ENCODE results near the gene PLA2G3.
"Not testable (repeated sequence)": the region's sequence is repeated elsewhere in the genome, so short reads cannot be mapped to it uniquely, and the experiment has no call there.

Gene PLA2G3

GRCh38 chr22:31124290-31124689 lies 16.0 kb downstream of the PLA2G3 start:
- no peak for DNase-seq (ENCODE audit: low read depth in 3 of 3, low spot score in 1 of 3)

DNA sequence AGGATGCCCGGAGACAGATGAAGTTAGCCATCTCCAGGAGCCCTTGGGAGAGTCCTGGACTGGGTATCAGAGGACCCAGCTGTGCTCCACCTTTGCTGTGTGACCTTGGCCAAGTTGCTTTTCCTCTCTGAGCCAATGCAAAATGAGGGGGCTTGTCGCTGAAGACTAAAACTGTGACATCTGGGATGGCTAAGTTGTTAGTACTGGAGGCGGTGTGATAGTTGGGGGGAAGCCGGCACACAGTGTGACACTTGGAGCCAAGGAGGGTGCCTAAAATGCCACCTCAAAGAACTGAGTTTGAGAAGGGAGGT lies 17.1 kb downstream of the PLA2G3 start:
- no peak for DNase-seq (ENCODE audit: low read depth in 3 of 3, low spot score in 1 of 3)

- no peak for DNase-seq (ENCODE audit: low read depth in 3 of 3, low spot score in 1 of 3)
These were observed 17.6 kb downstream of the PLA2G3 start, which contains the start of gene INPP5J for GRCh38 chr22:31122532-31123291. INPP5J (plus strand) TSS chr22:31122966; CDS start chr22:31123015, 49 bp downstream.

GRCh38 chr22:31122196-31122531 lies 18.1 kb downstream of the PLA2G3 start:
- no peak for DNase-seq (ENCODE audit: low read depth in 3 of 3, low spot score in 1 of 3)

DNA sequence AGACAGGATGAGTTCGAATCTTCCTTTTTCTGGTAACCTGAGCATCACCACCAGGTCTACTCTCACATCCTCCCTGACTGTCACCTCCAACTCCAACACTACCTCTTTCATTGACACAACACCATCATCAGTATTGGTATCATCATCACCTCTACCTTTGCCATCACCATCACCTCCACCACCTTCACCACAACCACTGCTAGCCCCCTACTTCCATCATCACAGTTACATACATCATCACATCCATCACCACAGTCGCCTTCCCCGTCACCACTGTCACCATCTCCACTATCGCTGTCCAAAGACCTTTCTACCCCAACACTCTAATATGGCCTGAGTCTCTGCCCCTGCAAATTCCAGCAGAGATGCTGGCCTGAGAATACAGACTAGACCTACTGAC lies 18.9 kb downstream of the PLA2G3 start:
- DNase-seq (ENCODE audit: low read depth in 3 of 3, low spot score in 1 of 3) = no peak

DNA sequence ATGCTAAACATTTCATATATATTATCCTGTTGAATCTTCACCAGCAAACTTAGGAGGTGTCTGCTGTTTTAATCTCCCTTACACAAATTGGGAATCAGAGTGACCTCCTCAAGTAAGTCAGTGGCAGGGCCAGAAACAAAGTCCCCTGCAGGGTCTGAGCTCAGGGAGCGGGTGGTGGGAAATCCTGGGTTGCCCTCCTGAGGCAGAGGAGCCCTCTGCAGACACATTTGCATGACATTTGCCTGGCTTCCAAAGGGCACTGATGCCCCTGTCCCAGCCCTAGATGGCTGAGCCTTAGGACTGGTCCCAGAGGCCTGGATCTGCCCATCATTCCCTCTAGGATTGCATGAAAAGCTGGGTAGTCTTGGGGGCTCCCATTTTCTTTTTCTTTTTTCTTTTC lies 19.7 kb downstream of the PLA2G3 start:
- DNase-seq (ENCODE audit: low read depth in 3 of 3, low spot score in 1 of 3) = no peak

DNA sequence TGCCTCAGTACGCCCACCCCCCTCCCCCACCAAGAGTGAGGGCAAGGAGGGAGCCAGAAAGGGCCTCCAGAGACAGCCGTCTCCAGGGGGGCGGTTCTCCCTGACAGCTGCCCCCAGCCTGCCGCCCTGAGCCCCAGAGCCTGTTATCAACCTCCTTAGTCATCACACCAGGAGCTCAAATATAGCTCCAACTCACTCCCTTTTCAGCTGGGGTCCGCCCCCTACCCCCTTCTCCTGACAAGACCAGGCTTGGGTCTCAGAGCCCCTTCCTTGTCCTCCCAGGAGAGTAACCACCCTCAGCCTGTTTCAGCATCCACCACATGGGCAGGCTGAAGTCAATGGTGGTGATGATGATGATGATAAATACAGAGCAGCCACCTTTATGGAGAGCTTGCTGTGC lies 20.1 kb downstream of the PLA2G3 start:
- no peak for DNase-seq (ENCODE audit: low read depth in 3 of 3, low spot score in 1 of 3)

- no peak for DNase-seq (ENCODE audit: low read depth in 3 of 3, low spot score in 1 of 3)
These were observed 21.1 kb downstream of the PLA2G3 start for GRCh38 chr22:31119026-31119717.

DNA sequence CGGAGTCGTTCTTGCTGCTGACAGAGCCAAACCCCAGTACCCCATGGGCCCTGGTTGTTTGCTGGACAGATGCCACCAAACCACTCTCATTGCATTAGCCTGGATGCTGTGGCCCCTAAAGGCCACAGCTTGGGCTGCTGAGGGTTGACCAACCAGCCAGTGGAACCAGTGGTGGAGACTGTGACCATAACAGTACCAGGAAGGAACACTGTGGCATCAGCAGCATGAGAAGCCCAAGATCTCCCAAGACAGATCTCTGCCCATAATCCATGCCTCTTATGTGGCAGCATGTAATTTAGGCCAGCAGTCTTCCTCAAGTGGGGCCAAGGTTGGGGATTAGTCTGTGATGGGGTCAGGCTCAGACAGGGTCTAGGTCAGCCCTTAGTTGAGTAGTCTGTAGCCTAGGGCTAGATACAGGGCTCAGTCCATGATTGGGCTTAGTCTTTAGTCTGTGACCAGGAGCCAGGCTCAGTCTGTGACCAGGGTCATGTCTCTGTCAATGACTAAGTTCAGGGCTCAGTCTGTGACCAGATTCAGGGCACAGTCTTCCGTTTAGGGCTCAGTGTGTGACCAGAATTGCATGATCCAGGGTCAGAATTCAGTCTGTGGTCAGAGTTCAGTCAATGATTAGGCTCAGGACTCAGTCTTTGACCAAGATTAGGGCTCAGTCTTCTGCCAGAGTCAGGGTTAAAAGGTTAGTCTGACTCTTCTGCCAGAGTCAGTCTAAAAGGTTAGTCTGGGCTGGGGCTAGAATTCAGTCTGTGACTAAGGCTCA lies 22.1 kb downstream of the PLA2G3 start:
- DNase-seq (ENCODE audit: low read depth in 3 of 3, low spot score in 1 of 3) = no peak

- DNase-seq (ENCODE audit: low read depth in 3 of 3, low spot score in 1 of 3) = not testable (repeated sequence)
These were observed 27.7 kb downstream of the PLA2G3 start for GRCh38 chr22:31112547-31113091.

DNA sequence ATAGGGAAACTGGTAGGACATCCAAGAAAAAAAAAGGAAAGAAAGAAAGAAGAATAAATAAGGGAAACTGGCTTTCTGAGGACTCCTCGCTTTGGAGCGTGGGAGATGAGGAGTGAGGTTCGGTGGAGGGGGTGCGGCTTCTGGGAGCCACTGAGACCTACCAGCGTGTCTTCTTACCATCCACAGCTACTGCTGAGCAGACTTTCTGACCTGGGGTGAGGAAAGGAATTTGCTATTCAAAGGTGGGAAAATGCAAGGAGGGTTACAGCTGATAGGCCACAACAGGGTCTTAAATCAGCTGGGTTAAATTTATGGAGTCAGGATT lies 32.5 kb downstream of the PLA2G3 start:
- no peak for DNase-seq (ENCODE audit: low read depth in 3 of 3, low spot score in 1 of 3)

DNA sequence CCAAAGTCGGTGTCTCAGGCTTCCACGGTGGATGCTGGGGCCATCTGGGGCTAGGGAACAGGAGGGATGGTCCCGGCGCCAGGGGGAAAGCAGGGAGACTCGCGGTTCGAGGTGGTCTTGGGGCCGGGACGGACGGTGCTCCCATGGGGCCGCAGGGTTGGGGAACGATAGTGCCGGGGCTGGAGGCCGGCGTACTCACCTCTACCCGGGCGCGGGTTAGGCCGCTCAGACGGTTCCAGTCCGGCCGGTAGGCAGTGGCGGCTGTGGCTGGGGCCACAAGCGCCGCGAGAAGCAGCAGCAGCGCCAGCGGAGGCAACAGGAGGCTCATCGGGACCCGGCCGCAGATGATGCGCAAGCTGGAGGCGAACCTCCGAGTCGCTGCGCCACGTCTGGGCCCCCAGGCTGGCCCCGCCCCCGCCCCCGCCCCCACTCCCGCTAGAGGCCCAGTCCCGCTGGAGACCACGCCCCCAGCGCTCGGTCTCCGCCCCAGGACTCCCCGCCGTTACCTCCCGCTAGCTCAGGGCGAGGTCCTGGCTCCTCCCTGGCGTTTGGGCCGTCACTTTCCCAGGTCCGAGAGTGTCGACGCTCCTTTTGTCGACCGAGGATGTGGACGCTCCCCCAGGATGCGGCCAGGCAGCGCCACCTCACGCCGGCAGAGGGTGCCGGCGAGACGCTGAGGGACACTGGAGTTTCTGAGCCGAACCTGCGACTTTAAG lies 33.0 kb downstream of the PLA2G3 start, which contains the start of gene SELENOM:
Gene SELENOM, minus strand, starts transcription at position 391 of the 716 bp plus-strand sequence. Its CDS starts 63 bp downstream, at position 328.
- peak; percentile 69 to 72 (median 69) for DNase-seq (ENCODE audit: low read depth in 3 of 3, low spot score in 1 of 3)

DNA sequence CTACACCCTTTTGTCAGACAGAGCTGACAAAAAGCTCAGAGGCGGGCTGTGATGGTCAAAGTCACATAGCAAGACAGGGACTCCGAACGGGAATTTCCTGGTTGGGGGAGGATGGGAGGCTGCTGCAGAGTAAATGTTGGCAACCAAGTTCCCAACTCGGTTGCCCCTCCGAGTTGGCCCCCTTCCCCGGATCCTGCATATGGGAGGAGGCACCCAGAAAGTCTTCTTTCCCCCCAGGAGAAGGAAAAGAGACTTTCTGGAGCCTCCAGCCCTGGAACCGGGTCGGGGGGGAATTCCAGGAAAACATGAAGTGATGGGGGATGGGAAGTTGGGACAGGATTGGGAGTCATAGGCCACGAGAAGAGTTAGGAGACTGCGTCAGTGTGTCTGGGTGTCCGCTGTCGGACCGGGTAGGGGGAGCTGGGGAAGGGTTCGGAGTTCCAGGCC lies 33.6 kb downstream of the PLA2G3 start:
- no peak for DNase-seq (ENCODE audit: low read depth in 3 of 3, low spot score in 1 of 3)

- DNase-seq (ENCODE audit: low read depth in 3 of 3, low spot score in 1 of 3) = no peak
These were observed 34.2 kb downstream of the PLA2G3 start for GRCh38 chr22:31106001-31106571.

GRCh38 chr22:31105282-31105929 lies 34.9 kb downstream of the PLA2G3 start:
- no peak for DNase-seq (ENCODE audit: low read depth in 3 of 3, low spot score in 1 of 3)

DNA sequence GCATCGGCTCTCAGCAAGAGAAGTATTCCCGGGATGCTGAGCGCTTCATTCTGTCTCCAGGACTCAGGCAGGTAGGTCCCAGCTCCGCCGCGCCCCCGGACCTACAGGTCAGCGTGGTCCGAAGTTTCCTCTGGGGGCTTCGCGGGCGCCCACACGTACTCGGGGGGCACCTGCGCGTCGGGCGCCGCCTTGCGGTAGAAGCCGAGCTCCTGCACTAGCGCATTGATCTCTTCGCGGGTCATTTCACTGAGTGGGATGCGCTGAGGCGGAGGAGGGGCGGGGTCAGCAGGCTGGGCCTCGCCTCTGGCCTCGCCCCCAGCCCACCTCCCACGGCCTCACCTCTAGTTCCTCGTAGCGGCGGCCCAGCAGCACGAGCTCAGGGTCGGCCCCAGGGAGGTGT lies 35.4 kb downstream of the PLA2G3 start:
- no peak for DNase-seq (ENCODE audit: low read depth in 3 of 3, low spot score in 1 of 3)

GRCh38 chr22:31103899-31104694 lies 36.2 kb downstream of the PLA2G3 start:
- DNase-seq (ENCODE audit: low read depth in 3 of 3, low spot score in 1 of 3) = no peak

DNA sequence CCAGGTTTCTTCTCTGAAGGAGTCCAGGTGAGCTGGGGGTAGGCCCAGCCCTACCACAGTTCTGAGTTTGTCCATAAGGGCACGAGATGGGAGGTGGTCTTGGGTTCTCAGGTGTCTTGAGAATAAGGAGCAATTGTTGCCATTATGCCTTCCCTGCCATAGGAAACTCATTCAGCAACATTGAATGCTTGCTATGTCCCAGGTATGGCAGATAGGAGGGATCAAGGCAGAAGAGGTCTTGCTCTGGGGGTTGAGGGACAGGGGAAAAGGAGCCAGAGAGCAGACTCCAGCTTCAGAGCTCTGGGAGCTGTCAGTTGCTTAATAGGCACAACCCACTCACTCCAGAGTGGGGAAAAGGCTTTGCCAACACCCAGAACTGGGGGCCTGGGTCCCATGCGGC lies 37.2 kb downstream of the PLA2G3 start:
- DNase-seq (ENCODE audit: low read depth in 3 of 3, low spot score in 1 of 3) = no peak

- no peak for DNase-seq (ENCODE audit: low read depth in 3 of 3, low spot score in 1 of 3)
These were observed 37.7 kb downstream of the PLA2G3 start for GRCh38 chr22:31102441-31103081.

All from stimulated activated CD4-positive, alpha-beta T cell treated with anti-CD3 and anti-CD28 coated beads, TNF-alpha, amount 100 ng/mL, for 1 hour (primary cell).